Measurements from ENCODE around the gene TEX22.

TEX22 gene

GRCh38 chr14:105442125-105442524 lies 43.8 kb downstream of the TEX22 start:
- DNase-seq, result no peak

- DNase-seq, result no peak
These were observed 44.5 kb downstream of the TEX22 start for GRCh38 chr14:105442834-105443233.

GRCh38 chr14:105444859-105445258 lies 46.5 kb downstream of the TEX22 start:
- DNase-seq, result no peak

GRCh38 chr14:105445290-105445689 lies 47.0 kb downstream of the TEX22 start:
- DNase-seq, result no peak

- no peak for DNase-seq
These were observed 47.8 kb downstream of the TEX22 start for GRCh38 chr14:105445901-105446845.

- DNase-seq, result no peak
These were observed 48.6 kb downstream of the TEX22 start for GRCh38 chr14:105446971-105447370.

DNA sequence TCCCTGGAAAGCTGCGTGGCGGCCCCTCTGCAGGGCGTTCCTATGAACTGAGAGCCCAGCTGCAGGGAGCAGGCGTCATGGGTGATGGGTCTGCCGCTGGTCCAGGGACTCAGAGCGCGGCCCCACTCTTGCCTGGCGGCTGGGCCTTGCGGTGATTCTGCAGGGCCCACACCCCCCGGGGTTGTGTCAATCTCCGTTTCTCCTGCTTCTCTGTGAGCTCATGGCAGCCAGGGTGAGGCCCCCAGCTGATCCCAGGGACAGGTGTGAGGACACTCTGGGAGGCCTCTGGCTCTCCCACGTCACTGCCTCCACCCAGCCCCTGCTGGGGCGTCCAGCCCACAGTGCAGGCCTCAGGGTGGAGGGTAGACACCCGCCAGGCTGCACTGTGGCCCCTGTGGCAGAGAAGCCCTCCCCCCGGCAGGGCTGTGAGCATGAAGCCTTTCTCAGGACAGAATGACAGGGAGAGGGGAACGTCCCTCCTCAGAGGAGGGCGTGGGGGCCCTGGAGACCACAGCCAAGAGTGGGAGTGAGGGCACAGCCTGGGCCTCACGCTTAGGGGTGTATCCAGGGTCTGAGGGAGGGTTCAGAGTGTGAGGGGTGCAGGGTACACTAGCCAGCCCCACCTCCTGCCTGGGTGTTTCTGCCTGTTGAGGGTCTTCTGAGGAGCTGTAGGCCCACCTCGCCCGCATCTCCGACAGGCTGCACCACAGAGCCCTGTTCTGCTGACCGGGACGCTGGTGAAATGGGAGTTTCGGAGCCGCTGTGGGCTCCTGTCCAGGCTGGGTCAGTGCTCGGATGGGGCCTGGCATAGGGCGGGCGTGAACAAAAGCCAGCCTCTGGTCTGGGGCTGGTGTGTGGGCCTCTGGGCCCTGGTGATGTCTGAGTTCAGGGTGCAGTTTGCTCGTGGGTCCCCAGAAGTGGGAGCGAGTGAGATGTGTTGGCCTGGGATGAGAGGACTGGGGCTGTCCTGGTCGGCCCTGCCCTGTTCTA lies 49.6 kb downstream of the TEX22 start:
- DNase-seq, result no peak

GRCh38 chr14:105448706-105449111 lies 50.4 kb downstream of the TEX22 start:
- peak; percentile 23 to 42 for DNase-seq

- DNase-seq, result no peak
These were observed 51.2 kb downstream of the TEX22 start for GRCh38 chr14:105449276-105450122.

DNA sequence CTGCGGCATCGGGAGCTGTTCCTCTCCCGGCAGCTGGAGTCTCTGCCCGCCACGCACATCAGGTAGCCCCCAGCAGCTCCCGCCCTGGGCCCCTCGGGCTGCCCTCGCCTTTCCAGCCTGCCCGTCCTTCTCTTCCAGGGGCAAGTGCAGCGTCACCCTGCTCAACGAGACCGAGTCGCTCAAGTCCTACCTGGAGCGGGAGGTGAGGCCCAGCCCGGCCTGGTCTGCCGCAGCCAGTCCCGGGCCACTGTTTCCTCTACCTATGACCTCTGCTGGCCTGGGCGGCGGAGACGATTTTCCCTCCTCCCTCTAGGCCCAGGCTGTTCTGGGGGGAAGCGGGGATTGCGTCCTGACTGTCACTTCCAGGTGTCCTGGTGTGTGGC lies 51.8 kb downstream of the TEX22 start:
- DNase-seq, result no peak

GRCh38 chr14:105450864-105451720 lies 52.8 kb downstream of the TEX22 start:
- DNase-seq, result no peak

- DNase-seq, result no peak
These were observed 54.6 kb downstream of the TEX22 start for GRCh38 chr14:105452963-105453362.

DNA sequence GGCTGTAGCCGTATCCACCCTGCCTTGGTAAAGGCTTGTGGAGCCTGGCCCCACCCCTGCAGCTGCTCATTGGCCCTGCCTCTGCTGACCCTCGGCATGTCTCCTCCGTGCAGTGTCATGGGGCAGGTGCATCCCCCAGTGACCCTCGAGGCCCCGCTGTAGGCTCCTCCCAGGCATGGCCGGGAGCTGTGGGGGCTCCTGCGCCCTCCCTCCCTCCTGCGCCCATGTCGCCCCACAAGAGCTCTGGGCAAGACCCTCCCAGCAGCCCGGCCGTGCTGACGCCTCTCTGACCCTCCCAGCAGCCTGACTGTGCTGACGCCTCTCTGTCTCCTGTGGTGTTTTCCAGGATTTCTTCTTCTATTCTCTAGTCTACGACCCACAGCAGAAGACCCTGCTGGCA lies 55.5 kb downstream of the TEX22 start:
- DNase-seq, result no peak

DNA sequence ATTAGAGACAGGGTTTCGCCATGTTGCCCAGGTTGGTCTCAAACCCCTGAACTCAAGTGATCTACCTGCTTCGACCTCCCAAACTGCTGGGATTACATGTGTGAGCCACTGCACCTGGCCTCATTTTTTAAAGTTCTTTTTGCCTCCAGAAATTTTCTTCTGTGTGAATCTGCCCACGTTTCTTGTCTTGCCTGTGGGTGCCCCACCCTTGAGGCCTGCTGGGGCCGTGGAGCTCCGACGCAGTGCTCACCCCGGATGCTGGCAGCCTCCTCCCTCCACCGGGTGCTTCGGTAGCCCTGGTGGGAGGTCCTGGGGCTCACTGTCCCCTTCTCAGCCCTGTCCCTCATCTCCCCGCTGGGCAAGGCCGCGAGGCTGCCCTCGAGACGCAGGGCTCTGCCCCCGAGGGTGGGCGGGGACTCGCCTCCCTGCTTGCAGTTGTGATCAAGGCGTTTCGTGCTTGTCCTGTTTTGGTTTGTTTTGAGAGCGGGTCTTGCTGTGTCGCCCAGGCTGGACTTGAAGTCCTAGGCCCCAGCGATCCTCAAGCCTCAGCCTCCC lies 56.8 kb downstream of the TEX22 start:
- DNase-seq, result no peak

- no peak for DNase-seq
These were observed 57.7 kb downstream of the TEX22 start for GRCh38 chr14:105455766-105456660.

- no peak for DNase-seq
These were observed 58.6 kb downstream of the TEX22 start for GRCh38 chr14:105456736-105457617.

- DNase-seq, result no peak
These were observed 59.7 kb downstream of the TEX22 start for GRCh38 chr14:105458010-105458409.

DNA sequence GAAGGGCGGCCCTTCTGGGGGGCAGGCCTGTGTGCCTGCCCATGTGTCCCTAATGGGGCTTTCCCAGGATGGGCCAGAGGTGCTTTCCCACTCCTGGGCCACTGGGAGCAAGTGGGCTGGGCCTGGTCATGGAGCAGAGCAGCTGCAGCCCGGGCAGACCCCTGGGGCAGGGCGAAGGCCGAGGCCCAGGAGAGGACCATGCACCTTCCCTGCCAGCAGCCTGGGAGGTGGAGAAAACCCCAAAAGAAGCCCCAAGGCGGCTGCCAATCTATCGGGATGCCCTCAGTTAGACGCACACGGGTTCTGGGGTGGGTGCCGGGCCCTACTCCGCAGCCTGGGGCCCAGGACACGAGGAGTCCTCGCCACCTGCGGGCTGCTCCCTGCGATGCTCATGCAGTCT lies 60.2 kb downstream of the TEX22 start:
- DNase-seq, result no peak

- no peak for DNase-seq
These were observed 61.8 kb downstream of the TEX22 start for GRCh38 chr14:105460116-105460515.
